Measurements from ENCODE around the gene CTNNBIP1. TPM values are rescaled to one million over a fixed set of nuclear protein-coding genes. Genes with fewer than 3 reads are reported as not detected.
A peak's percentile ranks its signal among the peaks of the same experiment; 100 is the strongest.

Gene CTNNBIP1
- total and polyA plus RNA-seq, 9 of the 15 experiments (the other 6 are each of a cell fraction or from before 2014, with no cell fraction given): 0.65 to 29.2 (median 14.7) TPM

DNA sequence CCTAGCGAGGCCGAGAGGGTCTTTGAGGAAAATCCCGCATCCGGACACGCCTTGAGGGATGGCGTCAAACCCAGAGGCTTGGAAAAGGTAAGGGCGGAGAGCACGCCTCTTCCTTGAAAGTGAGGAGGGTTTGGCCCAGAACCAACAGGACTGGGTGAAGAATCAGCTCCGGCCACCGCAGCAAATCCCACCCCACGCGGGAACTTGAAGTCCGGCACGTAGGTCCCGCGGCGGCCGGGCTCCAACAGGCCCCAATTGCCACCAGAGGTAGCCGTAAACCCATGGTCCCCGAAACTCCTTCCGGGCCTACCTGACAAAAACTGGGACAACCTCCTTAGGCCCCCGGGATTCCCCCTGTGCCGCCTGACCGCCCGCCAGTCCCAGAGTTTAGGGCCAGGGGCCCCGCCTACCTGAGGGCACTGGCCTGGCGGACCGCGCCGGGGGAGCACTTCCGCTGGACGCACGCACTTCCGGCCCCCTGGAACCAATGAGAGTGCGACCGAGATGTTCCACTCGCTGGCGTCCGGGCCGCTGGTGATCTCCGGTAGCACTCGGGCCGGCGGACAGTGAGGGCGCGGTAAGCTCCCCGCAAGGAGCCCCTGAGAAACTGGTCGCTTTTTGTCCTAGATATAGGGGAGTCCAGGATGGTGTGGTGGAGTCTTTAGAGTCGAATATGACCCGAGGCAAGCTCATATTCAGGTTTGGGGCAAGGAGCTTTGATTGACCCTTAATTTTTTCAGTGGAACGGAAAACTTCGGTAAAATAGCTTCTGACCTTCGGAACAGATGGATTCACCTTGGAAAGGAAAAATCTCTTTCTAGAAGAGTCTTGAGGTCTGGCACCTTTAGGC, 33.1 kb upstream of the CTNNBIP1 start, which contains the start of the genes LZIC and NMNAT1 (continued):
- TF ChIP-seq, protein P1, sequence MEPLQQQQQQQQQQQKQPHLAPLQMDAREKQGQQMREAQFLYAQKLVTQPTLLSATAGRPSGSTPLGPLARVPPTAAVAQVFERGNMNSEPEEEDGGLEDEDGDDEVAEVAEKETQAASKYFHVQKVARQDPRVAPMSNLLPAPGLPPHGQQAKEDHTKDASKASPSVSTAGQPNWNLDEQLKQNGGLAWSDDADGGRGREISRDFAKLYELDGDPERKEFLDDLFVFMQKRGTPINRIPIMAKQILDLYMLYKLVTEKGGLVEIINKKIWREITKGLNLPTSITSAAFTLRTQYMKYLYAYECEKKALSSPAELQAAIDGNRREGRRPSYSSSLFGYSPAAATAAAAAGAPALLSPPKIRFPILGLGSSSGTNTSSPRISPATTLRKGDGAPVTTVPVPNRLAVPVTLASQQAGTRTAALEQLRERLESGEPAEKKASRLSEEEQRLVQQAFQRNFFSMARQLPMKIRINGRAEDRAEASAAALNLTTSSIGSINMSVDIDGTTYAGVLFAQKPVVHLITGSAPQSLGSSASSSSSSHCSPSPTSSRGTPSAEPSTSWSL (CRISPR knock-in tag; IDR thresholded peaks at IDR 0.05; ENCODE audit: borderline replicate concordance): no peak; the same call in 1 of the 2 replicates
- TF ChIP-seq KAT8 (IDR thresholded peaks at IDR 0.05; ENCODE audit: low read depth): no peak
- TF ChIP-seq RFX7 (CRISPR knock-in tag; IDR thresholded peaks at IDR 0.05): no peak
- TF ChIP-seq ILF3 (IDR thresholded peaks at IDR 0.05; ENCODE audit: borderline replicate concordance): no peak; the same call in 1 of the 2 replicates
- 0 out of 2 replicates have a peak, but pooled peaks have one; percentile 29 for TF ChIP-seq CHCHD3 (CRISPR knock-in tag; IDR thresholded peaks at IDR 0.05)
- no peak for TF ChIP-seq HMG20B (CRISPR knock-in tag; IDR thresholded peaks at IDR 0.05)
- TF ChIP-seq CBX1 (IDR thresholded peaks at IDR 0.05; ENCODE audit: low read depth): peak; percentile 94
- no peak for TF ChIP-seq DDX20 (tag; IDR thresholded peaks at IDR 0.05; ENCODE audit: low read depth)
- TF ChIP-seq, protein P2, sequence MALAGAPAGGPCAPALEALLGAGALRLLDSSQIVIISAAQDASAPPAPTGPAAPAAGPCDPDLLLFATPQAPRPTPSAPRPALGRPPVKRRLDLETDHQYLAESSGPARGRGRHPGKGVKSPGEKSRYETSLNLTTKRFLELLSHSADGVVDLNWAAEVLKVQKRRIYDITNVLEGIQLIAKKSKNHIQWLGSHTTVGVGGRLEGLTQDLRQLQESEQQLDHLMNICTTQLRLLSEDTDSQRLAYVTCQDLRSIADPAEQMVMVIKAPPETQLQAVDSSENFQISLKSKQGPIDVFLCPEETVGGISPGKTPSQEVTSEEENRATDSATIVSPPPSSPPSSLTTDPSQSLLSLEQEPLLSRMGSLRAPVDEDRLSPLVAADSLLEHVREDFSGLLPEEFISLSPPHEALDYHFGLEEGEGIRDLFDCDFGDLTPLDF (CRISPR knock-in tag; IDR thresholded peaks at IDR 0.05): peak; percentile 51; the same call in 1 of the 2 replicates
- no peak for TF ChIP-seq POLR3G (IDR thresholded peaks at IDR 0.05; ENCODE audit: extremely low read depth, insufficient read length, insufficient replicate concordance)
- no peak for TF ChIP-seq GATAD2A (IDR thresholded peaks at IDR 0.05)
- TF ChIP-seq FOXA3 (CRISPR knock-in tag; conservative IDR thresholded peaks at IDR 0.05 in 1 of 2, IDR thresholded peaks at IDR 0.05 in 1 of 2): no peak; a peak in 1 of 4 replicates
- TF ChIP-seq PTBP1 (IDR thresholded peaks at IDR 0.05; ENCODE audit: low read depth, low read length): no peak
- TF ChIP-seq, protein P3, sequence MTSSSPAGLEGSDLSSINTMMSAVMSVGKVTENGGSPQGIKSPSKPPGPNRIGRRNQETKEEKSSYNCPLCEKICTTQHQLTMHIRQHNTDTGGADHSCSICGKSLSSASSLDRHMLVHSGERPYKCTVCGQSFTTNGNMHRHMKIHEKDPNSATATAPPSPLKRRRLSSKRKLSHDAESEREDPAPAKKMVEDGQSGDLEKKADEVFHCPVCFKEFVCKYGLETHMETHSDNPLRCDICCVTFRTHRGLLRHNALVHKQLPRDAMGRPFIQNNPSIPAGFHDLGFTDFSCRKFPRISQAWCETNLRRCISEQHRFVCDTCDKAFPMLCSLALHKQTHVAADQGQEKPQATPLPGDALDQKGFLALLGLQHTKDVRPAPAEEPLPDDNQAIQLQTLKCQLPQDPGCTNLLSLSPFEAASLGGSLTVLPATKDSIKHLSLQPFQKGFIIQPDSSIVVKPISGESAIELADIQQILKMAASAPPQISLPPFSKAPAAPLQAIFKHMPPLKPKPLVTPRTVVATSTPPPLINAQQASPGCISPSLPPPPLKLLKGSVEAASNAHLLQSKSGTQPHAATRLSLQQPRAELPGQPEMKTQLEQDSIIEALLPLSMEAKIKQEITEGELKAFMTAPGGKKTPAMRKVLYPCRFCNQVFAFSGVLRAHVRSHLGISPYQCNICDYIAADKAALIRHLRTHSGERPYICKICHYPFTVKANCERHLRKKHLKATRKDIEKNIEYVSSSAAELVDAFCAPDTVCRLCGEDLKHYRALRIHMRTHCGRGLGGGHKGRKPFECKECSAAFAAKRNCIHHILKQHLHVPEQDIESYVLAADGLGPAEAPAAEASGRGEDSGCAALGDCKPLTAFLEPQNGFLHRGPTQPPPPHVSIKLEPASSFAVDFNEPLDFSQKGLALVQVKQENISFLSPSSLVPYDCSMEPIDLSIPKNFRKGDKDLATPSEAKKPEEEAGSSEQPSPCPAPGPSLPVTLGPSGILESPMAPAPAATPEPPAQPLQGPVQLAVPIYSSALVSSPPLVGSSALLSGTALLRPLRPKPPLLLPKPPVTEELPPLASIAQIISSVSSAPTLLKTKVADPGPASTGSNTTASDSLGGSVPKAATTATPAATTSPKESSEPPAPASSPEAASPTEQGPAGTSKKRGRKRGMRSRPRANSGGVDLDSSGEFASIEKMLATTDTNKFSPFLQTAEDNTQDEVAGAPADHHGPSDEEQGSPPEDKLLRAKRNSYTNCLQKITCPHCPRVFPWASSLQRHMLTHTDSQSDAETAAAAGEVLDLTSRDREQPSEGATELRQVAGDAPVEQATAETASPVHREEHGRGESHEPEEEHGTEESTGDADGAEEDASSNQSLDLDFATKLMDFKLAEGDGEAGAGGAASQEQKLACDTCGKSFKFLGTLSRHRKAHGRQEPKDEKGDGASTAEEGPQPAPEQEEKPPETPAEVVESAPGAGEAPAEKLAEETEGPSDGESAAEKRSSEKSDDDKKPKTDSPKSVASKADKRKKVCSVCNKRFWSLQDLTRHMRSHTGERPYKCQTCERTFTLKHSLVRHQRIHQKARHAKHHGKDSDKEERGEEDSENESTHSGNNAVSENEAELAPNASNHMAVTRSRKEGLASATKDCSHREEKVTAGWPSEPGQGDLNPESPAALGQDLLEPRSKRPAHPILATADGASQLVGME (CRISPR knock-in tag; IDR thresholded peaks at IDR 0.05): no peak
- TF ChIP-seq, protein P4, sequence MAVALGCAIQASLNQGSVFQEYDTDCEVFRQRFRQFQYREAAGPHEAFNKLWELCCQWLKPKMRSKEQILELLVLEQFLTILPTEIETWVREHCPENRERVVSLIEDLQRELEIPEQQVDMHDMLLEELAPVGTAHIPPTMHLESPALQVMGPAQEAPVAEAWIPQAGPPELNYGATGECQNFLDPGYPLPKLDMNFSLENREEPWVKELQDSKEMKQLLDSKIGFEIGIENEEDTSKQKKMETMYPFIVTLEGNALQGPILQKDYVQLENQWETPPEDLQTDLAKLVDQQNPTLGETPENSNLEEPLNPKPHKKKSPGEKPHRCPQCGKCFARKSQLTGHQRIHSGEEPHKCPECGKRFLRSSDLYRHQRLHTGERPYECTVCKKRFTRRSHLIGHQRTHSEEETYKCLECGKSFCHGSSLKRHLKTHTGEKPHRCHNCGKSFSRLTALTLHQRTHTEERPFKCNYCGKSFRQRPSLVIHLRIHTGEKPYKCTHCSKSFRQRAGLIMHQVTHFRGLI (CRISPR knock-in tag; IDR thresholded peaks at IDR 0.05): no peak
- peak; percentile 52; the same call in 1 of the 2 replicates for TF ChIP-seq KLF6 (CRISPR knock-in tag; IDR thresholded peaks at IDR 0.05; ENCODE audit: borderline replicate concordance)
